ENCODE measurements around the gene TCAP.

- TF ChIP-seq, protein P1, sequence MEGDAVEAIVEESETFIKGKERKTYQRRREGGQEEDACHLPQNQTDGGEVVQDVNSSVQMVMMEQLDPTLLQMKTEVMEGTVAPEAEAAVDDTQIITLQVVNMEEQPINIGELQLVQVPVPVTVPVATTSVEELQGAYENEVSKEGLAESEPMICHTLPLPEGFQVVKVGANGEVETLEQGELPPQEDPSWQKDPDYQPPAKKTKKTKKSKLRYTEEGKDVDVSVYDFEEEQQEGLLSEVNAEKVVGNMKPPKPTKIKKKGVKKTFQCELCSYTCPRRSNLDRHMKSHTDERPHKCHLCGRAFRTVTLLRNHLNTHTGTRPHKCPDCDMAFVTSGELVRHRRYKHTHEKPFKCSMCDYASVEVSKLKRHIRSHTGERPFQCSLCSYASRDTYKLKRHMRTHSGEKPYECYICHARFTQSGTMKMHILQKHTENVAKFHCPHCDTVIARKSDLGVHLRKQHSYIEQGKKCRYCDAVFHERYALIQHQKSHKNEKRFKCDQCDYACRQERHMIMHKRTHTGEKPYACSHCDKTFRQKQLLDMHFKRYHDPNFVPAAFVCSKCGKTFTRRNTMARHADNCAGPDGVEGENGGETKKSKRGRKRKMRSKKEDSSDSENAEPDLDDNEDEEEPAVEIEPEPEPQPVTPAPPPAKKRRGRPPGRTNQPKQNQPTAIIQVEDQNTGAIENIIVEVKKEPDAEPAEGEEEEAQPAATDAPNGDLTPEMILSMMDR (IDR thresholded peaks at IDR 0.05; ENCODE audit: low read depth, low read length), result no peak
- TF ChIP-seq EZH2phosphoT487 (IDR thresholded peaks at IDR 0.05; ENCODE audit: low read depth), result no peak
Measured at GRCh38 chr17:39633570-39634183, 31.5 kb upstream of the TCAP start.

Measured in OCI-LY3 (cell line).